Skin of body (tissue), 2 donors: ENCODE results near the gene TMEM131L. TPM values are rescaled to one million over a fixed set of nuclear protein-coding genes. Genes with fewer than 3 reads are reported as not detected.
A peak's percentile ranks its signal among the peaks of the same experiment; 100 is the strongest.
"Not testable (repeated sequence)": the region's sequence is repeated elsewhere in the genome, so short reads cannot be mapped to it uniquely, and the experiment has no call there.

Source experiments
- DNase-seq: peaks from one replicate; lab custom pipeline; 2025; lab: John Stamatoyannopoulos, UW
- total RNA-seq: library from RNA; depleted of rRNA; stranded (reverse); fragments of >200 nt; gene quantifications from one replicate; pipeline ENCODE4 v1.2.3, GENCODE V29; 2014

Gene TMEM131L
- total RNA-seq, 1 donor from 2014 or later: 32.2 TPM

GRCh38 chr4:153506341-153507309 is 40.5 kb downstream of the TMEM131L start:
- DNase-seq: no peak

- no peak for DNase-seq
Observed at GRCh38 chr4:153507310-153508073, 41.3 kb downstream of the TMEM131L start.

- DNase-seq: not testable (repeated sequence)
Observed at GRCh38 chr4:153509212-153509611, 43.1 kb downstream of the TMEM131L start.

- no peak for DNase-seq
Observed at GRCh38 chr4:153509724-153510123, 43.6 kb downstream of the TMEM131L start.

- no peak for DNase-seq
Observed at GRCh38 chr4:153510252-153511001, 44.3 kb downstream of the TMEM131L start.

- no peak for DNase-seq
Observed at GRCh38 chr4:153511104-153511503, 44.9 kb downstream of the TMEM131L start.

- DNase-seq: no peak
Observed at GRCh38 chr4:153512162-153512852, 46.1 kb downstream of the TMEM131L start.

GRCh38 chr4:153512952-153513500 is 46.9 kb downstream of the TMEM131L start:
- DNase-seq: no peak

GRCh38 chr4:153513596-153513995 is 47.4 kb downstream of the TMEM131L start:
- DNase-seq: peak; percentile 79

- DNase-seq: peak; percentile 25
Observed at GRCh38 chr4:153514001-153514526, 47.9 kb downstream of the TMEM131L start.

GRCh38 chr4:153514688-153515426 is 48.7 kb downstream of the TMEM131L start:
- DNase-seq: no peak

GRCh38 chr4:153517159-153517558 is 51.0 kb downstream of the TMEM131L start:
- DNase-seq: no peak

- no peak for DNase-seq
Observed at GRCh38 chr4:153518001-153518400, 51.8 kb downstream of the TMEM131L start.

GRCh38 chr4:153518637-153519389 is 52.7 kb downstream of the TMEM131L start:
- DNase-seq: no peak

GRCh38 chr4:153519687-153520086 is 53.5 kb downstream of the TMEM131L start:
- DNase-seq: no peak

GRCh38 chr4:153520227-153520626 is 54.1 kb downstream of the TMEM131L start:
- DNase-seq: no peak

- DNase-seq: no peak
Observed at GRCh38 chr4:153520801-153521329, 54.7 kb downstream of the TMEM131L start.

GRCh38 chr4:153521478-153521877 is 55.3 kb downstream of the TMEM131L start:
- no peak for DNase-seq
